ENCODE measurements around the gene CSDE1. TPM values are rescaled to one million over a fixed set of nuclear protein-coding genes. Genes with fewer than 3 reads are reported as not detected.
"Not testable (repeated sequence)": the region's sequence is repeated elsewhere in the genome, so short reads cannot be mapped to it uniquely, and the experiment has no call there.

CSDE1 gene
- total RNA-seq, 1 experiment from 2014 or later = 403 TPM

DNA sequence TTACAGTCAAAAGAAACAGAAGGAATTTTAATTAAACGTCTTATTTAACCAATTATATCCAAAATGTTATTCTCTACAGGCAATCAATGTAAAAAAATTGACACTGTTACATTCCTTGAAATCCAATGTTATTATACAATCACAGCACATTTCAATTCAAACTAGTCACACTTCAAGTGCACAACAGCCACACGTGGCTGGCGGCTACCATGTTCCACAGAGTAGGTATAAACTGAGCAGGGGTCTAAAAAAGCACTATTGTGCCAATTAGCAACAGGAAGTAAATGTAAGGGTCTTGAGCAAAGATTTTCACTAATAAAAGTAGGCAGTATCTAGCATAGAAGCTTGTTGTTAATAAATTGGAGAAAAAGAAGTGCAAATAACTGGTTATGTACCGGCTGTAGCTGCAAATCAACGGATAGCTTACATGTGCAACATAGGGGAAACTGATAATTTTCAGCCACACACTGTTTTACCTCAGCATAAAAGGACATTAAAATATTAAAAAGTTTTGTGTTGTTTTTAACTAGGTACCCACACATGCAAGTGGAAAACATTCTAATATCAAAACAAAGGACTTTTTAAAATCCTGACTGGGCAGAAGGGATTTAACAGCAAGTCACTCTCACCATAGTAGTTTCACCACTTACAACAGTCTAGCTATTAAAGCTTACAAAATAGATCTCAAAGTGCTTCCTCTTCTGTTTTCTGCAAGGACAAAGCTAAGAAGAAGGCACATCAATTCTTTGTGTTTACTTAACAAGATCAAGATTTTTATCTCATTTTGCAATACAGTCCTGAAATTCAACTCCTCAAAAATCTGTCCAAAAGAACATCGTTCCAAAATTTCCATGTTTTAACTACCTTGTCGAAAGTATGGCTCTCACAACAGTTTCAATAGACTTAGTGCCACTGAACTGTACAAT lies 2.5 kb downstream of the CSDE1 start:
- peaks cover 19% of the 10 kb centered on the region for H3K4me1 ChIP-seq
- H3K4me1 Mint-ChIP-seq (ENCODE audit: low read depth, unreplicated experiment) = peaks cover 6% of the 10 kb centered on the region

DNA sequence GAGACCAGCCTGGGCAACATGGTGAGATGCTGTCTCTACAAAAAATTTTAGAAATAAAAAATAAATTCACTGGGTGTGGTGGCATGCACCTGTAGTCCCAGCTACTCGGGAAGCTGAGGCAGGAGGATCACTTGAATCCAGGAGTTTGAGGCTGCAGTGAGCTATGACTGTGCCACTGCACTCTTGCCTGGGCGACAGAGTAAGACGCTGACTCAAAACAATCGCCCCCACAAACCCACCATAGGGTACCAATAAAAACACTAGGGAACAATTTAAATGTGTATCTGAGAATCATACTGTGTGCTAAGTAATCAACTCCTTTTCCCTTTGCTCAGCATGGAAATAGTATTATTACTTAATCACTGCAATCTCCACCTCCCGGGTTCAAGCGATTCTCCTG lies 4.1 kb downstream of the CSDE1 start:
- DNase-seq; H3K27me3 Mint-ChIP-seq (ENCODE audit: insufficient read depth, unreplicated experiment); H3K27ac Mint-ChIP-seq (ENCODE audit: unreplicated experiment); H3K4me1 Mint-ChIP-seq (ENCODE audit: low read depth, unreplicated experiment); H3K9me3 ChIP-seq; H3K4me3 ChIP-seq (ENCODE audit: low read depth, low read length); H3K9me3 Mint-ChIP-seq (ENCODE audit: unreplicated experiment); H3K4me3 Mint-ChIP-seq (ENCODE audit: unreplicated experiment); H3K36me3 ChIP-seq (ENCODE audit: control insufficient read depth, insufficient read depth, low read length); BruUV-seq (replicated peaks); intact Hi-C loops (cut with micrococcal nuclease; ENCODE audit: unreplicated experiment); H3K27me3 ChIP-seq (replicated peaks; ENCODE audit: control insufficient read depth, insufficient read depth, low read length); CTCF ChIA-PET; POLR2A ChIA-PET: not testable (repeated sequence)
- peaks cover 19% of the 10 kb centered on the region for H3K4me1 ChIP-seq
- H3K36me3 Mint-ChIP-seq (ENCODE audit: insufficient read depth, unreplicated experiment) = peaks cover 48% of the 10 kb centered on the region

More for the DNA sequence above, 2.5 kb downstream of the CSDE1 start:
- Mint-ChIP-seq H3K36me3 (ENCODE audit: insufficient read depth, unreplicated experiment) (peaks cover 40% of the 10 kb centered on the region), H3K4me3 (ENCODE audit: unreplicated experiment) (peak overlapping the region; percentile 94), H3K9me3 (ENCODE audit: unreplicated experiment) (no peaks in the 10 kb centered on the region), H3K27me3 (ENCODE audit: insufficient read depth, unreplicated experiment) (no peaks in the 10 kb centered on the region), H3K27ac (ENCODE audit: unreplicated experiment) (no peak overlapping the region)
- TF ChIP-seq, protein P1, sequence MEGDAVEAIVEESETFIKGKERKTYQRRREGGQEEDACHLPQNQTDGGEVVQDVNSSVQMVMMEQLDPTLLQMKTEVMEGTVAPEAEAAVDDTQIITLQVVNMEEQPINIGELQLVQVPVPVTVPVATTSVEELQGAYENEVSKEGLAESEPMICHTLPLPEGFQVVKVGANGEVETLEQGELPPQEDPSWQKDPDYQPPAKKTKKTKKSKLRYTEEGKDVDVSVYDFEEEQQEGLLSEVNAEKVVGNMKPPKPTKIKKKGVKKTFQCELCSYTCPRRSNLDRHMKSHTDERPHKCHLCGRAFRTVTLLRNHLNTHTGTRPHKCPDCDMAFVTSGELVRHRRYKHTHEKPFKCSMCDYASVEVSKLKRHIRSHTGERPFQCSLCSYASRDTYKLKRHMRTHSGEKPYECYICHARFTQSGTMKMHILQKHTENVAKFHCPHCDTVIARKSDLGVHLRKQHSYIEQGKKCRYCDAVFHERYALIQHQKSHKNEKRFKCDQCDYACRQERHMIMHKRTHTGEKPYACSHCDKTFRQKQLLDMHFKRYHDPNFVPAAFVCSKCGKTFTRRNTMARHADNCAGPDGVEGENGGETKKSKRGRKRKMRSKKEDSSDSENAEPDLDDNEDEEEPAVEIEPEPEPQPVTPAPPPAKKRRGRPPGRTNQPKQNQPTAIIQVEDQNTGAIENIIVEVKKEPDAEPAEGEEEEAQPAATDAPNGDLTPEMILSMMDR (IDR thresholded peaks at IDR 0.05; ENCODE audit: insufficient read depth in 1 of 2, low read depth in 1 of 2, low read length in 1 of 2, severe bottlenecking in 1 of 2, unreplicated experiment in 1 of 2) = no peak
- no peak for DNase-seq
- POLR2A ChIA-PET = no interaction called here
- Histone ChIP-seq H3K36me3 (ENCODE audit: control insufficient read depth, insufficient read depth, low read length) (no peaks in the 10 kb centered on the region; the same call in 1 of the 2 replicates), H3K27me3 (replicated peaks; ENCODE audit: control insufficient read depth, insufficient read depth, low read length) (no peaks in the 10 kb centered on the region), H3K4me3 (ENCODE audit: low read depth, low read length) (no peak overlapping the region), H3K9me3 (no peaks in the 10 kb centered on the region)
- intact Hi-C loops (cut with micrococcal nuclease; ENCODE audit: unreplicated experiment) = no loop called here
- CTCF ChIA-PET = no interaction called here
- BruUV-seq (replicated peaks) = no TSS peak

- Mint-ChIP-seq H3K27me3 (ENCODE audit: insufficient read depth, unreplicated experiment) (no peaks in the 10 kb centered on the region), H3K36me3 (ENCODE audit: insufficient read depth, unreplicated experiment) (peaks cover 53% of the 10 kb centered on the region), H3K27ac (ENCODE audit: unreplicated experiment) (no peak overlapping the region), H3K9me3 (ENCODE audit: unreplicated experiment) (no peaks in the 10 kb centered on the region), H3K4me3 (ENCODE audit: unreplicated experiment) (no peak overlapping the region), H3K4me1 (ENCODE audit: low read depth, unreplicated experiment) (peaks cover 14% of the 10 kb centered on the region)
- no peaks in the 10 kb centered on the region for H3K9me3 ChIP-seq
- TF ChIP-seq, protein P1 (IDR thresholded peaks at IDR 0.05; ENCODE audit: insufficient read depth in 1 of 2, low read depth in 1 of 2, low read length in 1 of 2, severe bottlenecking in 1 of 2, unreplicated experiment in 1 of 2) = no peak
- peaks cover 14% of the 10 kb centered on the region for H3K4me1 ChIP-seq
- CTCF ChIA-PET = no interaction called here
- no TSS peak for BruUV-seq (replicated peaks)
- H3K36me3 ChIP-seq (ENCODE audit: control insufficient read depth, insufficient read depth, low read length) = no peaks in the 10 kb centered on the region; the same call in 1 of the 2 replicates
- H3K4me3 ChIP-seq (ENCODE audit: low read depth, low read length) = no peak overlapping the region
- DNase-seq = no peak
- POLR2A ChIA-PET = no interaction called here
- no peaks in the 10 kb centered on the region for H3K27me3 ChIP-seq (replicated peaks; ENCODE audit: control insufficient read depth, insufficient read depth, low read length)
- intact Hi-C loops (cut with micrococcal nuclease; ENCODE audit: unreplicated experiment) = no loop called here
These were observed 4.6 kb downstream of the CSDE1 start for GRCh38 chr1:114753143-114753542.

Data from Caco-2 (cell line).